Neuronal stem cell (in vitro differentiated cells): ENCODE measurements around the gene C16orf82.

ENCODE experiments used
- DNase-seq: peaks from one replicate; pipeline ENCODE4 v3.0.0-alpha.2; 2013; ENCODE audit warnings: low spot score
- H2AFZ ChIP-seq: one replicate; pipeline ENCODE4 v1.6.1; 2013; ENCODE audit warnings: mild to moderate bottlenecking, low read length, inconsistent platforms
- H2AK5ac ChIP-seq: 2 replicates; pipeline ENCODE4 v1.6.1; 2013; ENCODE audit warnings: low read depth, mild to moderate bottlenecking, inconsistent platforms, low read length, moderate library complexity, mixed read lengths
- H2BK120ac ChIP-seq: 2 replicates; pipeline ENCODE4 v1.6.1; 2013; ENCODE audit warnings: low read depth, mild to moderate bottlenecking, inconsistent platforms, low read length, moderate library complexity, mixed read lengths
- H2BK12ac ChIP-seq: one replicate; pipeline ENCODE4 v1.6.1; 2013; ENCODE audit warnings: low read length, inconsistent platforms
- H2BK15ac ChIP-seq: 2 replicates; pipeline ENCODE4 v1.6.1; 2013; ENCODE audit warnings: mild to moderate bottlenecking, low read length, inconsistent platforms, mixed read lengths
- H2BK5ac ChIP-seq: one replicate; pipeline ENCODE4 v1.6.1; 2013; ENCODE audit warnings: inconsistent platforms, mild to moderate bottlenecking, low read length, moderate library complexity
- H3K14ac ChIP-seq: one replicate; pipeline ENCODE4 v1.6.1; 2013; ENCODE audit warnings: low read length, inconsistent platforms
- H3K18ac ChIP-seq: 2 replicates; pipeline ENCODE4 v1.6.1; 2013; ENCODE audit warnings: low read length, inconsistent platforms
- H3K23ac ChIP-seq: 2 replicates; pipeline ENCODE4 v1.6.1; 2013; ENCODE audit warnings: low read depth, mild to moderate bottlenecking, mixed read lengths, low read length, inconsistent platforms; ENCODE audit not compliant: poor library complexity
- H3K27ac ChIP-seq: replicated peaks from 3 replicates; pipeline ENCODE4 v1.5.1; 2013; ENCODE audit warnings: low read length, inconsistent platforms
- H3K27me3 ChIP-seq, 3 experiments: 2 replicates each; pipeline ENCODE4 v1.6.1; 2013; ENCODE audit warnings: low read length in 3 of 3, mild to moderate bottlenecking in 2 of 3, inconsistent platforms in 1 of 3, low read depth in 1 of 3, mixed read lengths in 1 of 3, moderate library complexity in 1 of 3; ENCODE audit not compliant: control insufficient read depth in 3 of 3, insufficient read depth in 3 of 3
- H3K36me3 ChIP-seq, 2 donors: replicated peaks in 1 of 2; 2 replicates each; pipeline ENCODE4 v1.6.1; 2013; ENCODE audit warnings: low read length in 2 of 2; ENCODE audit not compliant: control insufficient read depth in 2 of 2, insufficient read depth in 2 of 2
- H3K4ac ChIP-seq: 2 replicates; pipeline ENCODE4 v1.6.1; 2013; ENCODE audit warnings: inconsistent platforms, mild to moderate bottlenecking, low read length, moderate library complexity
- H3K4me1 ChIP-seq, 2 donors: 1 replicate in 1 of 2; 2 replicates in 1 of 2; pipeline ENCODE4 v1.6.1; 2013; ENCODE audit warnings: low read length in 2 of 2, low read depth in 1 of 2; ENCODE audit not compliant: control insufficient read depth in 2 of 2, insufficient read depth in 1 of 2
- H3K4me2 ChIP-seq: one replicate; pipeline ENCODE4 v1.6.1; 2013; ENCODE audit warnings: mild to moderate bottlenecking, low read length, inconsistent platforms; ENCODE audit not compliant: insufficient read depth, poor library complexity, severe bottlenecking
- H3K4me3 ChIP-seq, 2 donors: 2 replicates each; pipeline ENCODE4 v1.5.1; 2013; ENCODE audit warnings: low read length in 2 of 2, mild to moderate bottlenecking in 2 of 2, inconsistent platforms in 1 of 2, moderate library complexity in 1 of 2
- H3K79me1 ChIP-seq: one replicate; pipeline ENCODE4 v1.6.1; 2013; ENCODE audit warnings: low read depth, mild to moderate bottlenecking, inconsistent platforms, low read length, moderate library complexity
- H3K9ac ChIP-seq: one replicate; pipeline ENCODE4 v1.6.1; 2013; ENCODE audit warnings: mild to moderate bottlenecking, low read depth, low read length, inconsistent platforms; ENCODE audit not compliant: poor library complexity
- H3K9me3 ChIP-seq, 2 donors: replicated peaks in 1 of 2; 2 replicates each; pipeline versions ENCODE3 to v1.6.1; 2013; ENCODE audit warnings: low read length in 2 of 2, mild to moderate bottlenecking in 2 of 2, inconsistent platforms in 1 of 2, low read depth in 1 of 2, mixed read lengths in 1 of 2, moderate library complexity in 1 of 2; ENCODE audit not compliant: control insufficient read depth in 2 of 2, insufficient read depth in 1 of 2
- H4K8ac ChIP-seq: one replicate; pipeline ENCODE4 v1.6.1; 2013; ENCODE audit warnings: low read depth, mild to moderate bottlenecking, inconsistent platforms, low read length, moderate library complexity
- H4K91ac ChIP-seq: one replicate; pipeline ENCODE4 v1.6.1; 2013; ENCODE audit warnings: low read length, low read depth, mild to moderate bottlenecking, inconsistent platforms; ENCODE audit not compliant: poor library complexity
- WGBS, 2 donors: extraction: QIAGEN DNeasy Blood & Tissue Kit; methylation state at CpG; one replicate each; pipeline ENCODE4 v1.1.7; 2013; ENCODE audit warnings: missing lambda C conversion rate in 2 of 2, mixed read lengths in 1 of 2; ENCODE audit not compliant: insufficient read length in 2 of 2, insufficient replicate concordance in 1 of 2; ENCODE audit errors: extremely low coverage in 2 of 2; 5-methylcytosine and 5-hydroxymethylcytosine counted together

The C16orf82 gene

GRCh38 chr16:27106305-27106704, 39.6 kb downstream of the C16orf82 start:
- Histone ChIP-seq H2BK120ac (no peak overlapping the region), H4K8ac (no peak overlapping the region), H3K4ac (no peak overlapping the region), H3K9me3 (no peaks in the 10 kb centered on the region), H3K79me1 (no peaks in the 10 kb centered on the region), H2BK15ac (no peak overlapping the region), H3K36me3 (no peaks in the 10 kb centered on the region), H3K4me1 (peaks cover 0 to 3% of the 10 kb centered on the region in 2 donors), H2BK5ac (no peak overlapping the region), H3K4me2 (no peak overlapping the region), H3K18ac (no peak overlapping the region), H3K27me3 (no peaks in the 10 kb centered on the region), H2AFZ (no peak overlapping the region), H3K23ac (no peak overlapping the region), H2BK12ac (no peak overlapping the region), H3K4me3 (no peak overlapping the region), H3K9ac (no peak overlapping the region), H2AK5ac (no peak overlapping the region), H3K27ac (no peak overlapping the region), H4K91ac (no peak overlapping the region), H3K14ac (peak overlapping the region; percentile 64)
- no CpG with 5 or more reads among the region's 6 CpGs for WGBS, 2 donors
- no peak for DNase-seq

GRCh38 chr16:27107185-27107592, 40.5 kb downstream of the C16orf82 start:
- no peak overlapping the region for H2BK15ac ChIP-seq
- H3K27ac ChIP-seq = no peak overlapping the region
- no peak overlapping the region for H2AK5ac ChIP-seq
- H3K14ac ChIP-seq = no peak overlapping the region
- no peak overlapping the region for H3K4me3 ChIP-seq
- no peak for DNase-seq
- no peaks in the 10 kb centered on the region for H3K36me3 ChIP-seq
- no peak overlapping the region for H3K4ac ChIP-seq
- no peaks in the 10 kb centered on the region for H3K79me1 ChIP-seq
- H3K18ac ChIP-seq = no peak overlapping the region
- H3K27me3 ChIP-seq = no peaks in the 10 kb centered on the region
- peaks cover 0 to 3% of the 10 kb centered on the region in 2 donors for H3K4me1 ChIP-seq
- WGBS, 2 donors = no CpG with 5 or more reads among the region's 7 CpGs
- H3K9ac ChIP-seq = no peak overlapping the region
- H2BK120ac ChIP-seq = no peak overlapping the region
- H2AFZ ChIP-seq = no peak overlapping the region
- H3K9me3 ChIP-seq = no peaks in the 10 kb centered on the region
- no peak overlapping the region for H2BK5ac ChIP-seq
- no peak overlapping the region for H3K23ac ChIP-seq
- H4K91ac ChIP-seq = no peak overlapping the region
- H2BK12ac ChIP-seq = no peak overlapping the region
- H4K8ac ChIP-seq = no peak overlapping the region
- no peak overlapping the region for H3K4me2 ChIP-seq

- H2BK12ac ChIP-seq = no peak overlapping the region
- peak overlapping the region; percentile 47 for H2AK5ac ChIP-seq
- no peaks in the 10 kb centered on the region for H3K79me1 ChIP-seq
- no peaks in the 10 kb centered on the region for H3K36me3 ChIP-seq
- H2BK5ac ChIP-seq = no peak overlapping the region
- no peaks in the 10 kb centered on the region for H3K9me3 ChIP-seq
- WGBS, 2 donors = no CpG with 5 or more reads among the region's 13 CpGs
- H3K23ac ChIP-seq = no peak overlapping the region
- no peak overlapping the region for H3K4ac ChIP-seq
- no peak overlapping the region for H4K8ac ChIP-seq
- no peak overlapping the region for H3K4me3 ChIP-seq
- H3K4me1 ChIP-seq = peaks cover 0 to 3% of the 10 kb centered on the region in 2 donors
- no peak overlapping the region for H3K14ac ChIP-seq
- no peaks in the 10 kb centered on the region for H3K27me3 ChIP-seq
- H2BK120ac ChIP-seq = no peak overlapping the region
- no peak for DNase-seq
- H3K9ac ChIP-seq = no peak overlapping the region
- peak overlapping the region; percentile 57 for H3K18ac ChIP-seq
- no peak overlapping the region for H2BK15ac ChIP-seq
- H3K4me2 ChIP-seq = no peak overlapping the region
- H2AFZ ChIP-seq = no peak overlapping the region
- H3K27ac ChIP-seq = no peak overlapping the region
- H4K91ac ChIP-seq = no peak overlapping the region
These were observed 41.5 kb downstream of the C16orf82 start for GRCh38 chr16:27108051-27108770.

- Histone ChIP-seq H3K4me3 (no peak overlapping the region), H3K23ac (no peak overlapping the region), H3K79me1 (no peaks in the 10 kb centered on the region), H3K14ac (no peak overlapping the region), H2BK12ac (no peak overlapping the region), H2AFZ (peak overlapping the region; percentile 93), H3K4ac (no peak overlapping the region), H3K4me2 (no peak overlapping the region), H4K91ac (no peak overlapping the region), H3K4me1 (peaks cover 0 to 3% of the 10 kb centered on the region in 2 donors), H2AK5ac (no peak overlapping the region), H2BK15ac (no peak overlapping the region), H3K36me3 (no peaks in the 10 kb centered on the region), H3K9me3 (peaks cover 0 to under 1% of the 10 kb centered on the region in 2 donors), H3K27ac (no peak overlapping the region), H2BK120ac (no peak overlapping the region), H3K9ac (peak overlapping the region; percentile 50), H3K18ac (no peak overlapping the region), H4K8ac (no peak overlapping the region), H2BK5ac (no peak overlapping the region), H3K27me3 (no peaks in the 10 kb centered on the region)
- DNase-seq = no peak
- 100% methylated on average over 2 to 5 of the region's 17 CpGs for WGBS, 2 donors
These were observed 42.3 kb downstream of the C16orf82 start for GRCh38 chr16:27108826-27109665.
